ENCODE data around the gene KRT71.

KRT71 gene

GRCh38 chr12:52495389-52495788 is 57.6 kb downstream of the KRT71 start:
- no peak for DNase-seq

- DNase-seq: no peak
Observed at GRCh38 chr12:52494518-52494917, 58.4 kb downstream of the KRT71 start.

GRCh38 chr12:52494100-52494499 is 58.8 kb downstream of the KRT71 start:
- no peak for DNase-seq
